ENCODE measurements around the gene ARL14EPL. TPM values are rescaled to one million over a fixed set of nuclear protein-coding genes. Genes with fewer than 3 reads are reported as not detected.

Gene ARL14EPL
- total RNA-seq, 1 donor from 2014 or later, result not detected

DNA sequence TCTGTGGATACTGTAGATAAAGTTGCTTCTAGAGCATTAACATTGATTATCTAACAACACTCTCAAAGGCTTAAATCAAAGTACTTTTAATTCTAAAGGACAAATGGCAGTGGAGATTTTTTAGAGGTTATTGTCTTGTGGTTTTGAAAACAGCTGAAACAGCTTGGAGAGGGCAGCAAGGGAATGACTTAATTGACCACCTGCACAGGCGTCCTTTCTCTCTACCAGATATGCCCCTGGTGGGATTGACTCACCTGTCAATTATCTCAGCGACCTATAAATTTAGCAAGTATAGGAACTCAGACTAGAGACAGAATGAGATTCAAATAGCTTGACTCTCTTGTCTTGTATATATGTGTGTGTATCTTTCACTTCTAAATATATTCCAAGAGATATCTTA lies 13.5 kb downstream of the ARL14EPL start:
- no peaks in the 10 kb centered on the region for H3K36me3 Mint-ChIP-seq (ENCODE audit: low read depth)
- H3K27me3 Mint-ChIP-seq (ENCODE audit: low read depth), result no peaks in the 10 kb centered on the region

DNA sequence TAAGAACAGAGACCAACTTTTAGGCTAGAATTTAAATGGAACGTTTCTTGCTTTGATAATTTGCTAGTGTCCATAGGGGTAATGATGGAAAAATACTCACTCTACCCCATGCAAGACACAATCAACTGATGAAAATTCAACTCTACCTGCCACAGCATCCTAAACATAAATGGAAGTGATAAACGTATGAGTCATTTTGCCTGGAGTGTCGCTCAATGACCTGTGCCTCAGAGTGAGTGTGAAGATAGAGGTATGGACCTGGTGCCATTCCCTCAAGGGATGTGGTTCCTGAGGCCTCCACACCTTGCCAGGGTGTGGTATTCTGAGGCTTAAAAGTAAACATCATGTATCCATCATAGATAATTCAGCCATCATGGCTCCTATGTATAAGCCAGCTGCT lies 14.0 kb downstream of the ARL14EPL start:
- no peaks in the 10 kb centered on the region for H3K27me3 Mint-ChIP-seq (ENCODE audit: low read depth)
- no peak overlapping the region for H3K4me3 Mint-ChIP-seq
- H3K27ac Mint-ChIP-seq (ENCODE audit: unreplicated experiment), result no peak overlapping the region
- TF ChIP-seq, protein P1, sequence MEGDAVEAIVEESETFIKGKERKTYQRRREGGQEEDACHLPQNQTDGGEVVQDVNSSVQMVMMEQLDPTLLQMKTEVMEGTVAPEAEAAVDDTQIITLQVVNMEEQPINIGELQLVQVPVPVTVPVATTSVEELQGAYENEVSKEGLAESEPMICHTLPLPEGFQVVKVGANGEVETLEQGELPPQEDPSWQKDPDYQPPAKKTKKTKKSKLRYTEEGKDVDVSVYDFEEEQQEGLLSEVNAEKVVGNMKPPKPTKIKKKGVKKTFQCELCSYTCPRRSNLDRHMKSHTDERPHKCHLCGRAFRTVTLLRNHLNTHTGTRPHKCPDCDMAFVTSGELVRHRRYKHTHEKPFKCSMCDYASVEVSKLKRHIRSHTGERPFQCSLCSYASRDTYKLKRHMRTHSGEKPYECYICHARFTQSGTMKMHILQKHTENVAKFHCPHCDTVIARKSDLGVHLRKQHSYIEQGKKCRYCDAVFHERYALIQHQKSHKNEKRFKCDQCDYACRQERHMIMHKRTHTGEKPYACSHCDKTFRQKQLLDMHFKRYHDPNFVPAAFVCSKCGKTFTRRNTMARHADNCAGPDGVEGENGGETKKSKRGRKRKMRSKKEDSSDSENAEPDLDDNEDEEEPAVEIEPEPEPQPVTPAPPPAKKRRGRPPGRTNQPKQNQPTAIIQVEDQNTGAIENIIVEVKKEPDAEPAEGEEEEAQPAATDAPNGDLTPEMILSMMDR (conservative IDR thresholded peaks at IDR 0.05), result no peak
- H3K36me3 Mint-ChIP-seq (ENCODE audit: low read depth), result no peaks in the 10 kb centered on the region
- no peak for DNase-seq (ENCODE audit: low read depth, low spot score)
- no peaks in the 10 kb centered on the region for H3K9me3 Mint-ChIP-seq
- H3K4me1 Mint-ChIP-seq, result no peaks in the 10 kb centered on the region

More for the DNA sequence above, 13.5 kb downstream of the ARL14EPL start:
- no peak for DNase-seq (ENCODE audit: low read depth, low spot score)
- Mint-ChIP-seq H3K27ac (ENCODE audit: unreplicated experiment) (no peak overlapping the region), H3K4me1 (no peaks in the 10 kb centered on the region), H3K4me3 (no peak overlapping the region), H3K9me3 (no peaks in the 10 kb centered on the region)
- TF ChIP-seq, protein P1 (conservative IDR thresholded peaks at IDR 0.05), result no peak

DNA sequence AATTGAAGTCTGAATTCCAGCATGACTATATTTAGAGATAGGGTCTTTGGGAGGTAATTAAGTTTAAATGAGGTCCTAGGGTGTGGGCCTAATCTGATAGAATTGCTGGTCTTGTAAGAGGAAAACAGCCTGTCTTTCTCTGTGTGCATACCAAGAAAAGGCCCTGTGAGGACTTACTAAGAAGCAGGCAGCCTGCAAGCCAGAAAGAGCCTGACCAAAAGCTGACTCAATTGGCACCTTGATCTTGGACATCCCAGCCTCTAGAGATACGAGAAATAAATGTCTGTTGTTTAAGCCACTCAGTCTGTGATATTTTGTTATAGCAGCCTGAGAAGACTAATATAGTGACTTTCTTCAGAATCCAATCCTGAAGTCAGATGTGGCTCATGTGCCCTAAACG lies 14.6 kb downstream of the ARL14EPL start:
- H3K4me1 Mint-ChIP-seq, result no peaks in the 10 kb centered on the region
- H3K27me3 Mint-ChIP-seq (ENCODE audit: low read depth), result no peaks in the 10 kb centered on the region
- TF ChIP-seq, protein P1 (conservative IDR thresholded peaks at IDR 0.05), result no peak
- no peaks in the 10 kb centered on the region for H3K9me3 Mint-ChIP-seq
- no peak for DNase-seq (ENCODE audit: low read depth, low spot score)
- no peak overlapping the region for H3K27ac Mint-ChIP-seq (ENCODE audit: unreplicated experiment)
- no peak overlapping the region for H3K4me3 Mint-ChIP-seq
- no peaks in the 10 kb centered on the region for H3K36me3 Mint-ChIP-seq (ENCODE audit: low read depth)

DNA sequence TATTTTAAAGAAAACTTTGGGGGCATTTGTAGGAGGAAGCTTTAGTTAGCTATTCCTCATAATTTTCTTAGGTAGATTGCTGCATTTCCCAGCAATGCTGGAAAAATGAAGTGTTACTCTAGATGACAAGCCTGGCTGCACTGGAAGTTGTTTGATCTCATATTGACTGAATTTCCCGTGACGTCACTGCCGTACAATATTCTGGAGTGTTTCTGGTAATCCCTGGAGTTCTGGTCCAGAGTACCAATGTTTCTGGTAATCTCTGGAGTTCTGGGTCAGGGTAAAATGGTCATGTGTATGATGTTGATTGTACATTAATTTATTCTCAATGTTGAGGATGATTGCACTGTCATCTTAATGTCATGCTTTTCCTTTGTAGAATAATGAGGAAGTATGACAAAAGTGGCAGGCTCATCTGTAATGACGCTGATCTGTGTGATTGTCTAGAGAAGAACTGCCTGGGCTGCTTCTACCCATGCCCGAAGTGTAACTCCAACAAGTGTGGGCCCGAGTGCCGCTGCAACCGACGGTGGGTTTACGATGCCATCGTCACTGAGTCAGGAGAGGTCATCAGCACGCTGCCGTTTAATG lies 26.2 kb downstream of the ARL14EPL start:
- peaks cover 7% of the 10 kb centered on the region for H3K4me1 Mint-ChIP-seq

DNA sequence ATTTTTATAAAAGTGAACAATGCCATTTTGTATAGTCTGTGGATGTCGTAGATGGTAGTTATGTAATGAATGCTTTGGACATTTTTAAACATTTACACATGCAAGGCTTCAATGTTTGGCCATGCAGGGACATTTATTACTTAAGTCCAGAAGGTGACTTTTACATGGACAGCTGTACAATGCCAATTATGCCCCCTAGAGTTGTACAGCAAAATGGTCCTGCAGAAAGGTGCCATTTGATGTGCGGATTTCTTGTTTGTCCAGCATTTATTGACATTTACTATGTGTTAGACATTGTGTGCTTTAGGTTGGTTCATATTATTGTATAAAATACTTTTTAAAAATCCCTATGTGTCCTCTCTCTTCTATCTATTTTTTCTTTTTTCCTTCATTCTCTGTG lies 30.1 kb downstream of the ARL14EPL start:
- no peak for DNase-seq (ENCODE audit: low read depth, low spot score)
- peaks cover 2% of the 10 kb centered on the region for H3K9me3 Mint-ChIP-seq
- H3K4me3 Mint-ChIP-seq, result no peak overlapping the region
- TF ChIP-seq, protein P1 (conservative IDR thresholded peaks at IDR 0.05), result peak; percentile 18
- no peak overlapping the region for H3K27ac Mint-ChIP-seq (ENCODE audit: unreplicated experiment)
- no peaks in the 10 kb centered on the region for H3K36me3 Mint-ChIP-seq (ENCODE audit: low read depth)
- H3K27me3 Mint-ChIP-seq (ENCODE audit: low read depth), result no peaks in the 10 kb centered on the region
- H3K4me1 Mint-ChIP-seq, result peaks cover 8% of the 10 kb centered on the region

More for the DNA sequence above, 26.2 kb downstream of the ARL14EPL start:
- Mint-ChIP-seq H3K9me3 (peaks cover 2% of the 10 kb centered on the region), H3K27me3 (ENCODE audit: low read depth) (no peaks in the 10 kb centered on the region), H3K27ac (ENCODE audit: unreplicated experiment) (no peak overlapping the region), H3K4me3 (no peak overlapping the region), H3K36me3 (ENCODE audit: low read depth) (no peaks in the 10 kb centered on the region)
- DNase-seq (ENCODE audit: low read depth, low spot score), result no peak
- TF ChIP-seq, protein P1 (conservative IDR thresholded peaks at IDR 0.05), result no peak
